Loucy (cell line): ENCODE results near the gene PCDHB16.
A peak's percentile ranks its signal among the peaks of the same experiment; 100 is the strongest.
"Not testable (repeated sequence)": the region's sequence is repeated elsewhere in the genome, so short reads cannot be mapped to it uniquely, and the experiment has no call there.

Experiments
- H2AFZ ChIP-seq: fragments of 200-600 bp; sonication (generic); 2 replicates; pipeline ENCODE4 v1.6.0; 2016; ENCODE audit warnings: antibody characterized with exemption, mild to moderate bottlenecking, low read length, moderate library complexity
- H3F3A ChIP-seq: fragments of 200-600 bp; 2 replicates; pipeline ENCODE4 v1.6.0; 2016; ENCODE audit warnings: antibody characterized with exemption, low read depth, mild to moderate bottlenecking
- H3K27me3 ChIP-seq: fragments of 200-600 bp; sonication (generic); 2 replicates; pipeline ENCODE4 v1.6.1; 2014; ENCODE audit warnings: low read length, mild to moderate bottlenecking; ENCODE audit not compliant: insufficient read depth, poor library complexity, severe bottlenecking
- H3K36me3 ChIP-seq: fragments of 200-600 bp; sonication (generic); 2 replicates; pipeline ENCODE4 v1.6.1; 2016; ENCODE audit warnings: low read length; ENCODE audit not compliant: insufficient read depth
- H3K4me1 ChIP-seq: fragments of 200-600 bp; sonication (generic); 2 replicates; pipeline ENCODE4 v1.5.1; 2014; ENCODE audit warnings: low read length, mild to moderate bottlenecking; ENCODE audit not compliant: insufficient read depth, poor library complexity, severe bottlenecking
- H3K4me2 ChIP-seq: fragments of 200-600 bp; sonication (generic); 2 replicates; pipeline ENCODE4 v1.6.0; 2014; ENCODE audit warnings: antibody characterized with exemption, low read length, low read depth, mild to moderate bottlenecking; ENCODE audit not compliant: poor library complexity, severe bottlenecking
- H3K4me3 ChIP-seq: fragments of 200-600 bp; sonication (generic); 2 replicates; pipeline ENCODE4 v1.5.1; 2014; ENCODE audit warnings: low read length, mild to moderate bottlenecking, mixed read lengths; ENCODE audit not compliant: poor library complexity, severe bottlenecking
- H3K79me2 ChIP-seq: fragments of 200-600 bp; sonication (generic); 2 replicates; pipeline ENCODE4 v1.6.1; 2014; ENCODE audit warnings: low read length; ENCODE audit not compliant: insufficient read depth
- H3K9ac ChIP-seq: fragments of 200-600 bp; sonication (generic); 2 replicates; pipeline ENCODE4 v1.6.0; 2014; ENCODE audit warnings: mild to moderate bottlenecking, low read depth, low read length, moderate library complexity; ENCODE audit not compliant: poor library complexity, severe bottlenecking
- H3K9me2 ChIP-seq: fragments of 200-600 bp; sonication (generic); replicated peaks from 2 replicates; pipeline ENCODE4 v1.6.1; 2016; ENCODE audit warnings: low read depth, low read length, mixed read lengths
- H3K9me3 ChIP-seq: fragments of 200-600 bp; sonication (generic); 2 replicates; pipeline ENCODE4 v1.6.1; 2014; ENCODE audit warnings: mild to moderate bottlenecking, antibody characterized with exemption, low read length, low read depth; ENCODE audit not compliant: insufficient read depth
- H4K20me1 ChIP-seq: fragments of 200-600 bp; sonication (generic); 2 replicates; pipeline ENCODE4 v1.6.0; 2014; ENCODE audit warnings: antibody characterized with exemption, low read length, mild to moderate bottlenecking; ENCODE audit not compliant: insufficient read depth, poor library complexity, severe bottlenecking
- EZH2phosphoT487 ChIP-seq: fragments of 200-600 bp; IDR thresholded peaks from 2 replicates; pipeline ENCODE4 v1.6.1; 2018; ENCODE audit warnings: antibody characterized with exemption, mild to moderate bottlenecking, moderate library complexity, borderline replicate concordance
- TF ChIP-seq, protein P1 (sequence below): fragments of 200-600 bp; sonication (generic); conservative IDR thresholded peaks from 2 replicates; pipeline ENCODE4 v1.5.1; 2014; ENCODE audit warnings: mild to moderate bottlenecking, antibody characterized with exemption, low read length

PCDHB16 gene

DNA sequence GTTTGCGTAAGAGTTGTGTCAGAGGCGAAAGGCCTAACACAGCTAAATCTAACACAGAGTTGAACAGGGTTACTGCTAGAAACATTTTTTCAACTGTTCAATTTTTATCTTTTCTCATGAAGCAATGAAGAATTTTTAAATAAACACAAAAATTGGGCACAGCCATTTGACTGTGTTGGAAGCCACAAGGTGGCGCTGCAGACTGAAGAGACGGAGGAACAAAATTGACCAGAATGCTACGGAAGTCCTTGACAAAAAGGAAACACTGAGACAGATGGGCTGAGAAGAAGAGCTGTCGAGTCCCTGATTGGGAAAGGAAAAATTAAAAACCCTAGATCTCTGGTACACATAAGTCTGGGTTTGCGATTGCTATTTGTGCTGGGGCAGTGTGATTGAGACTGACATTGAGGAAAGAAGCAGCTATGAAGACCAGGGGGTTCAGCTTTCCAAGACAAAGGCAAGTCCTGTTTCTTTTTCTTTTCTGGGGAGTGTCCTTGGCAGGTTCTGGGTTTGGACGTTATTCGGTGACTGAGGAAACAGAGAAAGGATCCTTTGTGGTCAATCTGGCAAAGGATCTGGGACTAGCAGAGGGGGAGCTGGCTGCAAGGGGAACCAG is 4.8 kb downstream of the PCDHB16 start, which contains the start of gene PCDHB9:
Gene PCDHB9, plus strand, starts transcription at position 265 of the 616 bp plus-strand sequence. Its CDS starts 158 bp downstream, at position 423.
- Histone ChIP-seq H3K36me3 (no peaks in the 10 kb centered on the region), H3K27me3 (no peaks in the 10 kb centered on the region), H3F3A (no peaks in the 10 kb centered on the region), H2AFZ (peak within 1 kb of the TSS; percentile 86), H3K9me2 (no peaks in the 10 kb centered on the region), H3K9ac (peak within 1 kb of the TSS; percentile 61), H4K20me1 (no peaks in the 10 kb centered on the region), H3K79me2 (no peaks in the 10 kb centered on the region), H3K9me3 (no peaks in the 10 kb centered on the region), H3K4me3 (peak within 1 kb of the TSS; percentile 70), H3K4me1 (no peaks in the 10 kb centered on the region), H3K4me2 (peak within 1 kb of the TSS; percentile 60)
- no peak for TF ChIP-seq EZH2phosphoT487
- TF ChIP-seq, protein P1, sequence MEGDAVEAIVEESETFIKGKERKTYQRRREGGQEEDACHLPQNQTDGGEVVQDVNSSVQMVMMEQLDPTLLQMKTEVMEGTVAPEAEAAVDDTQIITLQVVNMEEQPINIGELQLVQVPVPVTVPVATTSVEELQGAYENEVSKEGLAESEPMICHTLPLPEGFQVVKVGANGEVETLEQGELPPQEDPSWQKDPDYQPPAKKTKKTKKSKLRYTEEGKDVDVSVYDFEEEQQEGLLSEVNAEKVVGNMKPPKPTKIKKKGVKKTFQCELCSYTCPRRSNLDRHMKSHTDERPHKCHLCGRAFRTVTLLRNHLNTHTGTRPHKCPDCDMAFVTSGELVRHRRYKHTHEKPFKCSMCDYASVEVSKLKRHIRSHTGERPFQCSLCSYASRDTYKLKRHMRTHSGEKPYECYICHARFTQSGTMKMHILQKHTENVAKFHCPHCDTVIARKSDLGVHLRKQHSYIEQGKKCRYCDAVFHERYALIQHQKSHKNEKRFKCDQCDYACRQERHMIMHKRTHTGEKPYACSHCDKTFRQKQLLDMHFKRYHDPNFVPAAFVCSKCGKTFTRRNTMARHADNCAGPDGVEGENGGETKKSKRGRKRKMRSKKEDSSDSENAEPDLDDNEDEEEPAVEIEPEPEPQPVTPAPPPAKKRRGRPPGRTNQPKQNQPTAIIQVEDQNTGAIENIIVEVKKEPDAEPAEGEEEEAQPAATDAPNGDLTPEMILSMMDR, result peak; percentile 96

DNA sequence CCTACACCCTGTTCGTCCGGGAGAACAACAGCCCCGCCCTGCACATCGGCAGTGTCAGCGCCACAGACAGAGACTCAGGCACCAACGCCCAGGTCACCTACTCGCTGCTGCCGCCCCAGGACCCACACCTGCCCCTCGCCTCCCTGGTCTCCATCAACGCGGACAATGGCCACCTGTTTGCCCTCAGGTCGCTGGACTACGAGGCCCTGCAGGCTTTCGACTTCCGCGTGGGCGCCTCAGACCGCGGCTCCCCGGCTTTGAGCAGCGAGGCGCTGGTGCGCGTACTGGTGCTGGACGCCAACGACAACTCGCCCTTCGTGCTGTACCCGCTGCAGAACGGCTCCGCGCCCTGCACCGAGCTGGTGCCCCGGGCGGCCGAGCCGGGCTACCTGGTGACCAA is 6.5 kb downstream of the PCDHB16 start:
- not testable (repeated sequence) for H3K9me3 ChIP-seq, H3K9me2 ChIP-seq, H2AFZ ChIP-seq, H3F3A ChIP-seq, H4K20me1 ChIP-seq, H3K27me3 ChIP-seq, H3K79me2 ChIP-seq, H3K9ac ChIP-seq, H3K4me1 ChIP-seq, H3K4me3 ChIP-seq, H3K4me2 ChIP-seq, H3K36me3 ChIP-seq

DNA sequence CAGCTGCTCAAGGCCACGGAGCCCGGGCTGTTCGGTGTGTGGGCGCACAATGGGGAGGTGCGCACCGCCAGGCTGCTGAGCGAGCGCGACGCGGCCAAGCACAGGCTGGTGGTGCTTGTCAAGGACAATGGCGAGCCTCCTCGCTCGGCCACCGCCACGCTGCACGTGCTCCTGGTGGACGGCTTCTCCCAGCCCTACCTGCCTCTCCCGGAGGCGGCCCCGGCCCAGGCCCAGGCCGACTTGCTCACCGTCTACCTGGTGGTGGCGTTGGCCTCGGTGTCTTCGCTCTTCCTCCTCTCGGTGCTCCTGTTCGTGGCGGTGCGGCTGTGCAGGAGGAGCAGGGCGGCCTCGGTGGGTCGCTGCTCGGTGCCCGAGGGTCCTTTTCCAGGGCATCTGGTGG is 6.9 kb downstream of the PCDHB16 start:
- not testable (repeated sequence) for H4K20me1 ChIP-seq, H3K9me2 ChIP-seq, H3K4me2 ChIP-seq, H3K79me2 ChIP-seq, H2AFZ ChIP-seq, H3K9ac ChIP-seq, H3K27me3 ChIP-seq, H3K9me3 ChIP-seq, H3K4me3 ChIP-seq, H3K36me3 ChIP-seq, H3F3A ChIP-seq, H3K4me1 ChIP-seq

DNA sequence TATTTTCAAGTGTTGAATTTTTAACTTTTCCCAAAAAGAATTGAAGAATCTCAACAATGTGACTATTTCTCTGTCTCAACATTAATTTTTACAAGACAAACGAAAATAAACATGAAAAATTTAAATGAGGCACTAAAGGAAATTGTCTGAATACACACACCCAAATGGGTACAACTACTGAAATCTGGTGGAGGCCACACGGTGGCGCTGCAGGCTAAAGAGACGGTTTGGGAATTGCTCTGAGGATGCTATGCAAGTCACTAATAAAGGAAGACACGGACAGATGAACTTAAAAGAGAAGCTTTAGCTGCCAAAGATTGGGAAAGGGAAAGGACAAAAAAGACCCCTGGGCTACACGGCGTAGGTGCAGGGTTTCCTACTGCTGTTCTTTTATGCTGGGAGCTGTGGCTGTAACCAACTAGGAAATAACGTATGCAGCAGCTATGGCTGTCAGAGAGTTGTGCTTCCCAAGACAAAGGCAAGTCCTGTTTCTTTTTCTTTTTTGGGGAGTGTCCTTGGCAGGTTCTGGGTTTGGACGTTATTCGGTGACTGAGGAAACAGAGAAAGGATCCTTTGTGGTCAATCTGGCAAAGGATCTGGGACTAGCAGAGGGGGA is 10.0 kb downstream of the PCDHB16 start, which contains the start of gene PCDHB10:
Gene PCDHB10, plus strand, starts transcription at position 244 of the 616 bp plus-strand sequence. Its CDS starts 200 bp downstream, at position 444.
- H3K9me3 ChIP-seq, result no peaks in the 10 kb centered on the region
- no peak within 1 kb of the TSS for H3K4me3 ChIP-seq
- no peaks in the 10 kb centered on the region for H3K36me3 ChIP-seq
- no peak within 1 kb of the TSS for H3K9ac ChIP-seq
- TF ChIP-seq EZH2phosphoT487, result no peak
- TF ChIP-seq, protein P1, result peak; percentile 77
- H3F3A ChIP-seq, result no peaks in the 10 kb centered on the region
- no peaks in the 10 kb centered on the region for H3K4me1 ChIP-seq
- H3K27me3 ChIP-seq, result no peaks in the 10 kb centered on the region
- no peaks in the 10 kb centered on the region for H3K9me2 ChIP-seq
- no peak within 1 kb of the TSS for H3K4me2 ChIP-seq
- H2AFZ ChIP-seq, result no peak within 1 kb of the TSS
- H3K79me2 ChIP-seq, result no peaks in the 10 kb centered on the region
- H4K20me1 ChIP-seq, result no peaks in the 10 kb centered on the region

DNA sequence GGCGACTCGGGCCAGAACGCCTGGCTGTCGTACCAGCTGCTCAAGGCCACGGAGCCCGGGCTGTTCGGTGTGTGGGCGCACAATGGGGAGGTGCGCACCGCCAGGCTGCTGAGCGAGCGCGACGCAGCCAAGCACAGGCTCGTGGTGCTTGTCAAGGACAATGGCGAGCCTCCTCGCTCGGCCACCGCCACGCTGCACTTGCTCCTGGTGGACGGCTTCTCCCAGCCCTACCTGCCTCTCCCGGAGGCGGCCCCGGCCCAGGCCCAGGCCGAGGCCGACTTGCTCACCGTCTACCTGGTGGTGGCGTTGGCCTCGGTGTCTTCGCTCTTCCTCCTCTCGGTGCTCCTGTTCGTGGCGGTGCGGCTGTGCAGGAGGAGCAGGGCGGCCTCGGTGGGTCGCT is 12.1 kb downstream of the PCDHB16 start:
- H4K20me1 ChIP-seq, H3K9ac ChIP-seq, H3K9me2 ChIP-seq, H3K36me3 ChIP-seq, H2AFZ ChIP-seq, H3K27me3 ChIP-seq, H3K4me1 ChIP-seq, H3K4me3 ChIP-seq, H3K9me3 ChIP-seq, H3K79me2 ChIP-seq, H3F3A ChIP-seq, H3K4me2 ChIP-seq: not testable (repeated sequence)
